Thoracic aorta (tissue), 2 donors: ENCODE results near the gene PNPLA2. TPM values are rescaled to one million over a fixed set of nuclear protein-coding genes. Genes with fewer than 3 reads are reported as not detected.

ENCODE experiments used
- ATAC-seq: fragments of 150-250 bp; one replicate; pipeline ENCODE4 v1.8.0; 2017; ENCODE audit warnings: low read depth; ENCODE audit not compliant: insufficient number of reproducible peaks, low FRiP score
- DNase-seq: peaks from one replicate; pipeline ENCODE4 v3.0.0-alpha.2; 2020; ENCODE audit warnings: low spot score
- H3K27ac ChIP-seq, 2 donors: fragments of 200-600 bp; sonication (generic); 1 replicate in 1 of 2; 2 replicates in 1 of 2; pipeline ENCODE4 v1.5.1; 2016; ENCODE audit warnings: mild to moderate bottlenecking in 2 of 2, moderate library complexity in 2 of 2
- H3K27me3 ChIP-seq: fragments of 200-600 bp; sonication (generic); replicated peaks from 2 replicates; pipeline ENCODE4 v1.6.0; 2016; ENCODE audit warnings: mild to moderate bottlenecking; ENCODE audit not compliant: insufficient read depth
- H3K36me3 ChIP-seq: fragments of 200-600 bp; sonication (generic); one replicate; pipeline ENCODE4 v1.5.1; 2016
- H3K4me1 ChIP-seq, 2 donors: fragments of 200-600 bp; sonication (generic); 1 replicate in 1 of 2; 2 replicates in 1 of 2; pipeline versions ENCODE4 v1.5.1 to v1.6.0; 2016; ENCODE audit warnings: low read depth in 2 of 2, mild to moderate bottlenecking in 1 of 2; ENCODE audit not compliant: control insufficient read depth in 1 of 2
- H3K4me3 ChIP-seq: fragments of 200-600 bp; sonication (generic); 2 replicates; pipeline ENCODE4 v1.5.1; 2016; ENCODE audit warnings: mild to moderate bottlenecking
- H3K9me3 ChIP-seq: fragments of 200-600 bp; sonication (generic); 2 replicates; pipeline ENCODE4 v1.5.1; 2016
- CTCF ChIP-seq: fragments of 200-600 bp; sonication (generic); IDR thresholded peaks from one replicate; pipeline ENCODE4 v1.5.1; 2019; ENCODE audit warnings: antibody characterized with exemption
- total RNA-seq, 2 donors: library from RNA; depleted of rRNA; stranded (reverse); fragments of >200 nt; gene quantifications; one replicate each; pipeline versions ENCODE4 v1.1.0 to v1.2.3, GENCODE V29; 2016

PNPLA2 gene
- total RNA-seq, 2 donors from 2014 or later: 105 to 115 TPM

- H3K36me3 ChIP-seq: peaks cover 20% of the 10 kb centered on the region
- no peak for TF ChIP-seq CTCF
- H3K4me1 ChIP-seq: peaks cover 11 to 25% of the 10 kb centered on the region in 2 donors
- H3K27ac ChIP-seq: no peak overlapping the region
- DNase-seq: no peak
- H3K27me3 ChIP-seq: no peaks in the 10 kb centered on the region
- no peak overlapping the region for H3K4me3 ChIP-seq
- ATAC-seq: no peak
- no peaks in the 10 kb centered on the region for H3K9me3 ChIP-seq
Measured at GRCh38 chr11:772429-773390, 46.0 kb upstream of the PNPLA2 start.

GRCh38 chr11:773425-773824, 45.3 kb upstream of the PNPLA2 start:
- Histone ChIP-seq H3K27me3 (no peaks in the 10 kb centered on the region), H3K27ac (no peak overlapping the region), H3K4me3 (no peak overlapping the region), H3K9me3 (no peaks in the 10 kb centered on the region), H3K36me3 (peaks cover 20% of the 10 kb centered on the region), H3K4me1 (peaks cover 15 to 32% of the 10 kb centered on the region in 2 donors)
- DNase-seq: no peak
- ATAC-seq: no peak
- TF ChIP-seq CTCF: no peak

GRCh38 chr11:773830-774229, 44.9 kb upstream of the PNPLA2 start:
- ATAC-seq: no peak
- no peaks in the 10 kb centered on the region for H3K9me3 ChIP-seq
- no peaks in the 10 kb centered on the region for H3K27me3 ChIP-seq
- H3K27ac ChIP-seq: no peak overlapping the region
- no peak for TF ChIP-seq CTCF
- H3K36me3 ChIP-seq: peaks cover 20% of the 10 kb centered on the region
- DNase-seq: no peak
- peaks cover 15 to 34% of the 10 kb centered on the region in 2 donors for H3K4me1 ChIP-seq
- no peak overlapping the region for H3K4me3 ChIP-seq

- H3K4me1 ChIP-seq: peaks cover 15 to 34% of the 10 kb centered on the region in 2 donors
- ATAC-seq (no peak), DNase-seq (no peak)
- TF ChIP-seq CTCF: no peak
- peaks cover 16% of the 10 kb centered on the region for H3K36me3 ChIP-seq
- no peak overlapping the region for H3K27ac ChIP-seq
- H3K4me3 ChIP-seq: no peak overlapping the region
- no peaks in the 10 kb centered on the region for H3K27me3 ChIP-seq
- H3K9me3 ChIP-seq: no peaks in the 10 kb centered on the region
Measured at GRCh38 chr11:774873-775592, 43.7 kb upstream of the PNPLA2 start.

- peaks cover 15 to 34% of the 10 kb centered on the region in 2 donors for H3K4me1 ChIP-seq
- no peak for ATAC-seq
Measured at GRCh38 chr11:776263-776560, 42.5 kb upstream of the PNPLA2 start.

More at GRCh38 chr11:776263-776560, 42.5 kb upstream of the PNPLA2 start:
- no peak for TF ChIP-seq CTCF
- H3K4me3 ChIP-seq: peak overlapping the region; percentile 89
- no peak for DNase-seq
- no peaks in the 10 kb centered on the region for H3K27me3 ChIP-seq
- H3K27ac ChIP-seq: no peak overlapping the region
- H3K9me3 ChIP-seq: no peaks in the 10 kb centered on the region
- H3K36me3 ChIP-seq: peaks cover 6% of the 10 kb centered on the region
